GM12891 (cell line): ENCODE results near the gene SCPEP1.

Source experiments
- DNase-seq: peaks from one replicate; pipeline ENCODE4 v3.0.0; 2011; ENCODE audit warnings: low spot score; ENCODE audit not compliant: insufficient read length
- FAIRE-seq: peaks from 2 replicates; lab custom pipeline; 2011; peaks lifted over from hg19 to GRCh38; lab: Jason Lieb, UNC
- PAX5 ChIP-seq: IDR thresholded peaks from 2 replicates; pipeline ENCODE4 v1.6.1; 2011; ENCODE audit warnings: low read length, moderate library complexity, mild to moderate bottlenecking; ENCODE audit not compliant: insufficient read depth, severe bottlenecking
- POLR2A ChIP-seq: IDR thresholded peaks from 2 replicates; pipeline ENCODE4 v1.6.1; 2011; ENCODE audit warnings: low read depth, low read length, control low read depth
- POLR2AphosphoS5 ChIP-seq: IDR thresholded peaks from 2 replicates; pipeline ENCODE4 v1.6.1; 2011; ENCODE audit warnings: low read depth, low read length, control low read depth
- POU2F2 ChIP-seq: IDR thresholded peaks from 2 replicates; pipeline ENCODE4 v1.6.1; 2011; ENCODE audit warnings: low read depth, mild to moderate bottlenecking, control low read depth, low read length, moderate library complexity
- SPI1 ChIP-seq: IDR thresholded peaks from 2 replicates; pipeline ENCODE4 v1.6.1; 2011; ENCODE audit warnings: low read depth, low read length, control low read depth
- TAF1 ChIP-seq: IDR thresholded peaks from 2 replicates; pipeline ENCODE4 v1.6.1; 2011; ENCODE audit warnings: low read depth, low read length, control low read depth

Gene SCPEP1

GRCh38 chr17:57046749-57047148 lies 68.8 kb downstream of the SCPEP1 start:
- FAIRE-seq = no peak
- DNase-seq = no peak
- TF ChIP-seq PAX5 (no peak), POLR2A (no peak), POU2F2 (no peak), TAF1 (no peak), SPI1 (no peak), POLR2AphosphoS5 (no peak)

GRCh38 chr17:57048096-57048495 lies 70.2 kb downstream of the SCPEP1 start:
- DNase-seq = no peak
- FAIRE-seq = no peak
- no peak for TF ChIP-seq POLR2A
- TF ChIP-seq PAX5 = no peak
- TF ChIP-seq POLR2AphosphoS5 = no peak
- TF ChIP-seq TAF1 = no peak
- TF ChIP-seq POU2F2 = no peak
- no peak for TF ChIP-seq SPI1

GRCh38 chr17:57050306-57050705 lies 72.4 kb downstream of the SCPEP1 start:
- DNase-seq (no peak), FAIRE-seq (no peak)
- TF ChIP-seq TAF1 = no peak
- TF ChIP-seq POLR2A = no peak
- TF ChIP-seq SPI1 = no peak
- TF ChIP-seq PAX5 = no peak
- no peak for TF ChIP-seq POU2F2
- TF ChIP-seq POLR2AphosphoS5 = no peak

- FAIRE-seq (no peak), DNase-seq (no peak)
- TF ChIP-seq SPI1 = no peak
- TF ChIP-seq POU2F2 = no peak
- TF ChIP-seq POLR2AphosphoS5 = no peak
- TF ChIP-seq PAX5 = no peak
- no peak for TF ChIP-seq POLR2A
- TF ChIP-seq TAF1 = no peak
Measured at GRCh38 chr17:57051886-57052361, 74.0 kb downstream of the SCPEP1 start.
